ENCODE measurements around the gene ENAH. TPM values are rescaled to one million over a fixed set of nuclear protein-coding genes. Genes with fewer than 3 reads are reported as not detected.

The ENAH gene
- total and polyA plus RNA-seq, 7 experiments from 2014 or later, result 0.08 to 0.42 (median 0.16) TPM; not detected in 4

DNA sequence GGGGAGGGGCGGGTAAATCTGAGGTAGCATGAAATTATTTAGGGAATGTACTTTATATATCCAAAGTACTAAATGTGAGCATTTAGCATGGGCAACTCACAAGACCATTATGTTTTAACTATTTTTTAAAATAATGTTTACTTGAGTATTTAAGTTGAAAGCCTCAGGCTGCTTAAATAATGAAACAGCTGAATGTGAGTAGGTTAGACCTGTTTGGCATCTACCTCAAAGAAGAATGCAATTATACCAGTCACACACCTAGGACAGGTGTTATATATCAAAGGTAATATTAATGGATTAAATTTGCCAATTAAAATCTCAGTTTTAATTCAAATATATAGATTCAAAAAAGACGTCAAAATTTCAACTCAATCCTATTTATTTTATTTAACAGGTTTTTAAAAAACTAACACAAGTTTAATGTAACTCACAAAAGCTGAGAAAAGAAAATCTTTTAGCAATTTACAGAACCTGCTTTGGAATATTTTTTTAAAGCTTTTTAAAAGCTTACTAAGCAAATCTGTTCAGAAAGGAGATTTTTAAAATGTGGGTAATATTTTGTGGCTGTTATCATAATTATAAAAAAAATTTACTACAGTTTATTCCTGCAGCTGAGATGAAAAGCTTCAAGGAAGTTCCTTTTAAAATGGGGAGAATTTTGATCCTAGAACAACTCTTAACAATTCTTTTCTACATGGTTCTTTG is 120.5 kb downstream of the ENAH start:
- intact Hi-C loops (cut with micrococcal nuclease), result no loop called here
- Mint-ChIP-seq H3K9me3 (no peaks in the 10 kb centered on the region), H3K4me3 (no peak overlapping the region), H3K36me3 (no peaks in the 10 kb centered on the region), H3K4me1 (no peaks in the 10 kb centered on the region), H3K27me3 (peaks cover 14 to 54% (median 20%) of the 10 kb centered on the region in 5 donors), H3K27ac (no peak overlapping the region)
- CTCF ChIA-PET, result interaction anchor here (0.8 kb wide), 1 partner anchor 10 kb away, joined by 5 read pairs; no protein-coding TSS in a partner anchor
- Histone ChIP-seq H3K4me3 (ENCODE audit: low read length) (no peak overlapping the region), H3K9me3 (ENCODE audit: control insufficient read depth in 2 of 3, low read length in 3 of 3) (no peaks in the 10 kb centered on the region), H3K27ac (ENCODE audit: low read depth, low read length) (no peak overlapping the region), H3K36me3 (ENCODE audit: control insufficient read depth in 2 of 3, insufficient read depth in 3 of 3, low read length in 3 of 3) (no peaks in the 10 kb centered on the region), H3K4me1 (ENCODE audit: control insufficient read depth in 2 of 2, insufficient read depth in 2 of 2, low read length in 2 of 2) (no peaks in the 10 kb centered on the region), H3K27me3 (ENCODE audit: control insufficient read depth in 2 of 2, insufficient read depth in 2 of 2, low read length in 2 of 2) (no peaks in the 10 kb centered on the region)
- DNase-seq (no peak), ATAC-seq (no peak)
- POLR2A ChIA-PET, result no interaction called here

DNA sequence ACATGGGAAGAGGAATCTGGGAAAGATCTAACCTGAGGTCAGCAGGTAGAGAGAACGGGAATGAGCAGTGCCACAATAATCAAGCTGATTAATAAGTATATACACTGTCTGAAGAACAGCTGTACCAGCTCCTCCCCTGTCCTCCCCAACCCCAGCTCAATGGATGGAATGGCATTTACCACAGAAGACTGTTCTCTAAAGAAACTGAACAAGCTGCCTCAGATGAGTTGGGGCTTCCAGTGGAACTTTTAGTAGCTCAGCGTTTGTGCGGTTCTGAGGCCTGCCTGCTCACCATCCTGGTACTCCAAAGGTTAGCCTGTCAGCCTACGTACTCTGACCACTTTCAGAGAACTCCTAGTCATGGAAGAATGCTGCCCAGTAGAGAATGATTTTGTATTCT is 123.2 kb downstream of the ENAH start:
- ChIA-PET POLR2A (no interaction called here), CTCF (no interaction called here)
- Histone ChIP-seq H3K9me3 (ENCODE audit: control insufficient read depth in 2 of 3, low read length in 3 of 3) (no peaks in the 10 kb centered on the region), H3K27ac (ENCODE audit: low read depth, low read length) (no peak overlapping the region), H3K27me3 (ENCODE audit: control insufficient read depth in 2 of 2, insufficient read depth in 2 of 2, low read length in 2 of 2) (no peaks in the 10 kb centered on the region), H3K36me3 (ENCODE audit: control insufficient read depth in 2 of 3, insufficient read depth in 3 of 3, low read length in 3 of 3) (no peaks in the 10 kb centered on the region), H3K4me3 (ENCODE audit: low read length) (no peak overlapping the region), H3K4me1 (ENCODE audit: control insufficient read depth in 2 of 2, insufficient read depth in 2 of 2, low read length in 2 of 2) (no peaks in the 10 kb centered on the region)
- Mint-ChIP-seq H3K27ac (no peak overlapping the region), H3K4me1 (no peaks in the 10 kb centered on the region), H3K9me3 (no peaks in the 10 kb centered on the region), H3K36me3 (no peaks in the 10 kb centered on the region), H3K4me3 (no peak overlapping the region), H3K27me3 (peaks cover 11 to 42% (median 15%) of the 10 kb centered on the region in 5 donors)
- DNase-seq (no peak), ATAC-seq (no peak)
- intact Hi-C loops (cut with micrococcal nuclease), result no loop called here

DNA sequence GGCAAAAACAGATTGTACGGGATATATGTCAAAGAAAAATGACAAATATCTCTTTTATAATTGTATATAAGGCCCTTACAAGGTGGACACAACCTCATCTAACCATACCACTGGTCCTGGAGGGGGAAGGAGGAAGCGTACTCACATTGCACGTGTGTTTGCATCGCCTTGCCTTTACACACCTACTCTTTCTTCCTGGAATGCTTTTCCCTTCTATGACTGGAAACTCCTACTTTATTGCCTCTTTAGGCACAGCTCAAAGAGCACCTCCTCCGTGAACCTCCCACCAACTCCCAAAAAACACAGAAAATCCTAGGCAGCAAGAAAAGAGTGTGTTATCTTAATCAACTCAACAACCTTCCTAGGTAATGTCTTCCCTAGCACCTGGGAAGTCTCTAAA is 125.3 kb downstream of the ENAH start:
- no peak for DNase-seq
- H3K4me3 ChIP-seq (ENCODE audit: low read length), result no peak overlapping the region
- H3K27ac ChIP-seq (ENCODE audit: low read depth, low read length), result no peak overlapping the region
- no peaks in the 10 kb centered on the region for H3K36me3 Mint-ChIP-seq
- POLR2A ChIA-PET, result no interaction called here
- intact Hi-C loops (cut with micrococcal nuclease), result no loop called here
- no peaks in the 10 kb centered on the region for H3K9me3 Mint-ChIP-seq
- H3K27me3 Mint-ChIP-seq, result peaks cover 0 to 30% (median 6%) of the 10 kb centered on the region in 5 donors
- H3K36me3 ChIP-seq (ENCODE audit: control insufficient read depth in 2 of 3, insufficient read depth in 3 of 3, low read length in 3 of 3), result no peaks in the 10 kb centered on the region
- H3K4me1 ChIP-seq (ENCODE audit: control insufficient read depth in 2 of 2, insufficient read depth in 2 of 2, low read length in 2 of 2), result no peaks in the 10 kb centered on the region
- H3K27me3 ChIP-seq (ENCODE audit: control insufficient read depth in 2 of 2, insufficient read depth in 2 of 2, low read length in 2 of 2), result no peaks in the 10 kb centered on the region
- peaks cover 0 to 1% (median 0%) of the 10 kb centered on the region in 7 donors for H3K4me1 Mint-ChIP-seq
- H3K27ac Mint-ChIP-seq, result no peak overlapping the region
- ATAC-seq, result no peak
- CTCF ChIA-PET, result no interaction called here
- H3K9me3 ChIP-seq (ENCODE audit: control insufficient read depth in 2 of 3, low read length in 3 of 3), result no peaks in the 10 kb centered on the region
- no peak overlapping the region for H3K4me3 Mint-ChIP-seq

DNA sequence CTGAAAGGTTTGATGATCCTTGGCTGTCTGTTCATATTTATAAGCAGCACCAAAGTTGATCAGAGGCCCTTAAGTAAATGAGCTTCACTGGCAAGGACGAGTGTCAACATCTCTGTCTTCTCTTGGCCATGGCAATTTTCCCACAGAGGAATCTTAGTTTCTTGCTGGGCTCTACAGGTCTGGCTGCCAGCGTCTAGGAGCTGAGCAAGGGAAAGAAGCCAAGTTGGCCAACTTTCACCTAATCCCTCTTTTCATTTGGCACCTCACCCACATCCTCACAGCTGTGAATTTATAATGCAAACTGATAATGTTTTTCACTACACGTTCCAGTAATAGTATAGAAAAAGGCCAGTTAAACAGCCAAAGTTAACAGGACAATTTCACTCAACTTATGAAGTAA is 126.0 kb downstream of the ENAH start:
- Mint-ChIP-seq H3K36me3 (no peaks in the 10 kb centered on the region), H3K27me3 (peaks cover 0 to 29% (median 6%) of the 10 kb centered on the region in 5 donors), H3K9me3 (no peaks in the 10 kb centered on the region), H3K4me1 (peaks cover 0 to 1% (median 0%) of the 10 kb centered on the region in 7 donors), H3K4me3 (no peak overlapping the region), H3K27ac (no peak overlapping the region)
- CTCF ChIA-PET, result no interaction called here
- Histone ChIP-seq H3K9me3 (ENCODE audit: control insufficient read depth in 2 of 3, low read length in 3 of 3) (no peaks in the 10 kb centered on the region), H3K27ac (ENCODE audit: low read depth, low read length) (no peak overlapping the region), H3K4me1 (ENCODE audit: control insufficient read depth in 2 of 2, insufficient read depth in 2 of 2, low read length in 2 of 2) (no peaks in the 10 kb centered on the region), H3K27me3 (ENCODE audit: control insufficient read depth in 2 of 2, insufficient read depth in 2 of 2, low read length in 2 of 2) (no peaks in the 10 kb centered on the region), H3K36me3 (ENCODE audit: control insufficient read depth in 2 of 3, insufficient read depth in 3 of 3, low read length in 3 of 3) (no peaks in the 10 kb centered on the region), H3K4me3 (ENCODE audit: low read length) (no peak overlapping the region)
- intact Hi-C loops (cut with micrococcal nuclease), result no loop called here
- ATAC-seq (no peak), DNase-seq (no peak)
- POLR2A ChIA-PET, result no interaction called here

DNA sequence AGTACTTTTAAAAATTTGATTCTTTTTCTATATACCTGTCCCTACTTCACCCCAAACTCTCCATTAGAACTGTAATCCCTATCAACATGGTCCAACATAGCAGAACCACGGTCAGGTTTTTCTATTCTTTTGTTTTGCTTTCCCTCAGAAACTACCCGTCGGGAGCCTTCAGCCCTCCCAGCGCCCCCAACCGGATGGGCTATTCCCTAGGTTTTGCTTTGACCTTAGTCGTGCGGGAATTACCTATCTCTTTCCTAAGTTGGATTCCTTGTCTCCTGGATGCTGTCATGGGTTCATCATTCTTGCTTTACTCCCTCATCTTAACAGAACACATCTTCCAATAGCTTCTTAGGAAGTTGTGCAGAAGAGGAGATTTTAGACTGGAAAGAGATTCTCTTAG is 127.5 kb downstream of the ENAH start:
- no peak for ATAC-seq
- Mint-ChIP-seq H3K36me3 (no peaks in the 10 kb centered on the region), H3K4me3 (peak overlapping the region in 1 of 10 donors; percentile 11), H3K27ac (no peak overlapping the region), H3K27me3 (peaks cover 0 to 15% (median under 1%) of the 10 kb centered on the region in 5 donors), H3K9me3 (no peaks in the 10 kb centered on the region), H3K4me1 (peaks cover 0 to 1% (median 0%) of the 10 kb centered on the region in 7 donors)
- DNase-seq, result no peak
- H3K27ac ChIP-seq (ENCODE audit: low read depth, low read length), result no peak overlapping the region
- intact Hi-C loops (cut with micrococcal nuclease), result no loop called here
- POLR2A ChIA-PET, result no interaction called here
- H3K36me3 ChIP-seq (ENCODE audit: control insufficient read depth in 2 of 3, insufficient read depth in 3 of 3, low read length in 3 of 3), result no peaks in the 10 kb centered on the region
- CTCF ChIA-PET, result interaction anchor here (0.6 kb wide), 1 partner anchor 391 kb away, joined by 3 read pairs; no protein-coding TSS in a partner anchor
- H3K4me1 ChIP-seq (ENCODE audit: control insufficient read depth in 2 of 2, insufficient read depth in 2 of 2, low read length in 2 of 2), result no peaks in the 10 kb centered on the region
- H3K27me3 ChIP-seq (ENCODE audit: control insufficient read depth in 2 of 2, insufficient read depth in 2 of 2, low read length in 2 of 2), result no peaks in the 10 kb centered on the region
- no peak overlapping the region for H3K4me3 ChIP-seq (ENCODE audit: low read length)
- no peaks in the 10 kb centered on the region for H3K9me3 ChIP-seq (ENCODE audit: control insufficient read depth in 2 of 3, low read length in 3 of 3)

DNA sequence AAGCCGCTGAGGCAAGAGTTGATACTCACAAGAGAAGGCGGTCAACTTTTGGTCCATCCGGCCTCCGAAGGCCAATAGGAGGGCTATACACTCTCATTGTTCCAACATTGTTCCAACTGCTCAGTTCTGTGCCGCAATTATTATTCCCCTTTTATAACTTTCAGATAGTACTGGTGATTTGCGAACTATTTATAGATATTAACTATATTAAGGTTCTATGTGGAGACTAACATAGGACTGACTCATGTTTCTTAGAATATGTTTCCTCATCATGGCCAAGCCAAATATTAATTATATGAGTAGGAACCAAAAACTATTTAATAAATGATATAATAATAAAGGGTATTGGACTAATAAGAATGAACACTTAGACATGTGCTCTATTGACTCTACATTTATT is 128.4 kb downstream of the ENAH start:
- CTCF ChIA-PET, result no interaction called here
- POLR2A ChIA-PET, result interaction anchor here (0.6 kb wide), 1 partner anchor 69 kb away, joined by 4 read pairs; no protein-coding TSS in a partner anchor
- no peaks in the 10 kb centered on the region for H3K36me3 Mint-ChIP-seq

More for the DNA sequence above, 128.4 kb downstream of the ENAH start:
- Mint-ChIP-seq H3K9me3 (no peaks in the 10 kb centered on the region), H3K4me3 (no peak overlapping the region), H3K27me3 (peaks cover 0 to 15% (median 0%) of the 10 kb centered on the region in 5 donors), H3K4me1 (peaks cover 0 to 1% (median 0%) of the 10 kb centered on the region in 7 donors), H3K27ac (no peak overlapping the region)
- Histone ChIP-seq H3K4me3 (ENCODE audit: low read length) (no peak overlapping the region), H3K36me3 (ENCODE audit: control insufficient read depth in 2 of 3, insufficient read depth in 3 of 3, low read length in 3 of 3) (no peaks in the 10 kb centered on the region), H3K9me3 (ENCODE audit: control insufficient read depth in 2 of 3, low read length in 3 of 3) (no peaks in the 10 kb centered on the region), H3K27ac (ENCODE audit: low read depth, low read length) (no peak overlapping the region), H3K4me1 (ENCODE audit: control insufficient read depth in 2 of 2, insufficient read depth in 2 of 2, low read length in 2 of 2) (no peaks in the 10 kb centered on the region), H3K27me3 (ENCODE audit: control insufficient read depth in 2 of 2, insufficient read depth in 2 of 2, low read length in 2 of 2) (no peaks in the 10 kb centered on the region)
- DNase-seq (no peak), ATAC-seq (no peak)
- intact Hi-C loops (cut with micrococcal nuclease), result no loop called here

Data from naive thymus-derived CD4-positive, alpha-beta T cell (primary cell).